Fibroblast of skin of back (primary cell): Measurements from ENCODE around the gene PRM1.

Experiments used
- DNase-seq: peaks from one replicate; pipeline ENCODE4 v3.0.0-alpha.2; 2013

Gene PRM1

GRCh38 chr16:11271610-11272009, 9.5 kb downstream of the PRM1 start:
- DNase-seq: no peak

GRCh38 chr16:11270602-11271162, 10.4 kb downstream of the PRM1 start:
- DNase-seq: no peak

DNA sequence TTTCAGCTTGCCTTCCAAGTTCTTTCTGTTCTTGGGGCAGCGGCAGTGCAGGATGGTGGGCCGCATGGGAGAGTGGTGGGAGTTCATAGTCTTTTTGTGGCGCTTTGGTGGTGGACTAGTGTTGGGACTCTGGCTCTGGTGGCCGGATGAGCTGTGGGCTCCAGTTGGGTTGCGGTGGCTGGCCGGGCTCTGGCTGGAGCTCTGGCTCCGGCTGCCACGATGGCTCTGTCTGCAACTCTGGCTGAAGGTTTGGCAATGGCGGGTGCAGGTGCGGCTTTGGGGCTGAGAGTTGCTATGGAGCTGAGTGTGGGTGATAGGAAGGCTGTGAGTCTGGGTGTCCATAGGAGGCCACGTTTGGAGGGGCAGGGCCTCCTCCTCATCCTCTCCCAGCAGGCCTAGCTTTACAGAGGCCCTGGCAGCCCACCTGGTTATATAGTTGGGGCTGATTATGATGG, 12.2 kb downstream of the PRM1 start, which contains the start of gene TNP2:
TNP2 (minus strand) TSS at position 405 of the 455 bp plus-strand sequence; CDS start at position 342, 63 bp downstream.
- DNase-seq: no peak

- DNase-seq: no peak
Observed at GRCh38 chr16:11265124-11265523, 16.0 kb downstream of the PRM1 start.

GRCh38 chr16:11264155-11264832, 16.8 kb downstream of the PRM1 start:
- DNase-seq: no peak

- no peak for DNase-seq
Observed at GRCh38 chr16:11263737-11264136, 17.4 kb downstream of the PRM1 start.

GRCh38 chr16:11262915-11263314, 18.2 kb downstream of the PRM1 start:
- DNase-seq: no peak

DNA sequence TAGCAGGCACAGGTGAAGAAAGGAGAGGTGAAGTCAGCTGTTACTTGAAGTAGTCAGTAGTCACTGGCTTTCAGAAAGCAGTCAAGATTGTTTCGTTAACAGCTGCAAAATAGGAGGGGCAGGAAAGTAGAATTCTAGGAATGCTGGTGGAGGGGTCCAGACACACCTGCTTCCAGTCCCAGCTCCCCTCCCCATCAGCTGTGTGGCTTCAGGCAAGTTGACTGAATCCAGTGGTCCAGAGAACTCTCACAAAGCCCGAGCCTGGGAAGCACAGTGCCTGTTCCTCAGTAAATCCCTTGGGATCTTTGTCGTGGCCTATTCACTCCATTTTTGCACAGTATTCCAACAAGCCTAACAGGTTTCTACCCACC, 20.5 kb downstream of the PRM1 start:
- no peak for DNase-seq

GRCh38 chr16:11259655-11260595, 21.2 kb downstream of the PRM1 start:
- no peak for DNase-seq

DNA sequence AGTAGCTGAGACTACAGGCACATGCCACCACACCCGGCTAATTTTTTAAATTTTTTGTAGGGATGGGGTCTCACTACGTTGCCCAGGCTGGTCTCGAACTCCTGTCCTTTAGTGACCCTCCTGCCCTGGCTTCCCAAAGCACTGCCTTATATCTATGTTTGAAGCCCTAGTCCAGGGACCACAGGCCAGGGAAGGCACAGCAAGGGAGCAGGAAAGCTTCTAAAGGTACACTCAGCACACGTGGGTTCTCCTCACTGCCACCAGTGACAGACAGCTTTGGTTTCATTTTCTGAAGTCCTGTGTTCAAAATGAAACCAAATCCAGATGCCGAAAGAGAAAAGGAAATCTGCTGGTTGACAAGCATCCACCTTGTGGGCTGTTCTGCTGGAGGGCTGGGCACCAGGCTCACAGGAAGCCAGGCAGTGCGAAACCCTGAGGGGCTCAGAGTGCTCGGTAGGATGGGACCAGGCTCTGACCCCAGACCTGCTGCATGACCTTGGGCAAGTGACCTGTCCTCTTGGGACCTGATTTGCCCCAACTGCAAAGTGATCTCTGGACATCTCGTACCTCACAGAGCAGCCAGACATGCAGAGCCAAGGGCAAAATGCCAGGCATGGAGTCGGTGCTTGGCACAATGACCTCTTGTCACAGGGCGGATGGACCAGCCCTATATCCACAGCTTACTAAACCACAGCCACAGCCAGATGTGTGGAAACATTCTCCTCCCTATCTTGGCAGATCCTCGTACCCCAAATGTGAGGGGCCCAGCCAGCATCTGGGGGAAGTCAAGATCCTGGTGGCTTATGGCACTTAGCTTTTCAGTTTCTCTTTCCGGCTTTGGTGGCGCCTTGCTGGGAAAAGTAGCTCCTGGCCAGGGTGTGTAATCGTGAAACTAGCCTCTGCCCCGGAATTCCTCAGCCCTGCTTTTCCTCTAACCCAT, 22.3 kb downstream of the PRM1 start:
- no peak for DNase-seq

DNA sequence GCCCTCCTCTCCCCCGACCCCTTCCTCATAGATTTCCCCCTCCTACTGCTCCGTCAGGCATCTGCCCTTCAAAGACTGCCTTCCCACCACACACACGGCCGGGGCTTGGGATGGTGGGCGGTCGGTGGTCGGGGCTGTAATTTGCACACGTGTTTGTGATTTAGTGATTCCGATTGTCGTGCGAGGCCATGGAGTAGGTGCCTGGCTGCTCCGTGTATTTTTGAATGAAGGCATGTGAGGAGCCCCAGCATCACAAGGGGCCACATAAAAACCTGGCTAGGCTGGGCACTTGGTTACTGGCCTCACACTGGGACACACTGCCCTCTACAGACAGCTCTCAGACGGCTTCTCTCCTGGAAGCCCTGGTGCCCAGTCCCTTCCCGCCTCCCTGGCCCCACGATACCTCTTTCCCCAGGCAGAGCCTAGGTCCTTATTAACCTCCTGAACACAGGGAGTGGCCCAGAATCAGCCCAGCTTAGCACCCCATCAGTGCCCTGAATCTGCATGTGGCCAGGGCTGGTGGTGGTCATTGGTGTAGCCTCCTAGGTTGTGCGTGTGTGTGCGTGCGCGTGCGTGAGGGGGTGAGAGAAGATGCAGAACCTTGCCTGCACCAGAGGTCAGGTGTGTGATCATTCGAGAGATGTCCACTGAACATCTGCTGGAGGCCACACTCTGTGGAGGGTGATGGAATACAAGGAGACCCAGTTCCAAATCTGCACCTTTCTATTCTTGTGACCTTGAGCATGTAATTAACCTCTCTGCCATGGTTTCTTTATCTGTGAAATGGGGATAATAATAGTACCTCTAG, 23.8 kb downstream of the PRM1 start:
- DNase-seq: peak; percentile 78

DNA sequence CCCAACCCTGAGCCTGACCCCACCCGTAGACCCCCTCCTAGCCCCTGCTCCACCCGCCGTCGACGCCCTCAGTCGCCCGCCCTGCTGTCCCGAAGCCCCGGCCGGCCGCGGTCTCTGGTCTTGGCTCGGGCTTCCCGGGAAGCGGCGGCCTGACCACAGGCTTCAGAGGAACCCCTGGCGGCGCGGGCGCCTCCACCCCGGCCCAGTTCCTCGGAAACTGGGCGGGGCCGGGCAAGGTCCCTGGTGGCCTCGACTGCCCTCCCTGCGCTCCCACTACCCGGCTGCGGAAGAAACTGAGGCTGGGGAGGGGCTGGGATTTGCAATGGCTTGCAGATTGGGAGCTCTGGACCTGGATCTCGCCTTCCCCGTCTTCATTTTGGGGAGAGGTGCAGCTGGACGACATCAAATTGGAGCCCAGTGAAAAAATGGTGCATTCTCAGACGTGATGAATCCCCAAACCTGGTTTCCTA, 24.4 kb downstream of the PRM1 start:
- peak; percentile 55 for DNase-seq

GRCh38 chr16:11255737-11256660, 25.1 kb downstream of the PRM1 start, which contains the start of gene SOCS1:
TSS of gene SOCS1 (minus strand) at chr16:11256204. CDS start at chr16:11255478, 726 bp downstream.
- peak; percentile 76 for DNase-seq

DNA sequence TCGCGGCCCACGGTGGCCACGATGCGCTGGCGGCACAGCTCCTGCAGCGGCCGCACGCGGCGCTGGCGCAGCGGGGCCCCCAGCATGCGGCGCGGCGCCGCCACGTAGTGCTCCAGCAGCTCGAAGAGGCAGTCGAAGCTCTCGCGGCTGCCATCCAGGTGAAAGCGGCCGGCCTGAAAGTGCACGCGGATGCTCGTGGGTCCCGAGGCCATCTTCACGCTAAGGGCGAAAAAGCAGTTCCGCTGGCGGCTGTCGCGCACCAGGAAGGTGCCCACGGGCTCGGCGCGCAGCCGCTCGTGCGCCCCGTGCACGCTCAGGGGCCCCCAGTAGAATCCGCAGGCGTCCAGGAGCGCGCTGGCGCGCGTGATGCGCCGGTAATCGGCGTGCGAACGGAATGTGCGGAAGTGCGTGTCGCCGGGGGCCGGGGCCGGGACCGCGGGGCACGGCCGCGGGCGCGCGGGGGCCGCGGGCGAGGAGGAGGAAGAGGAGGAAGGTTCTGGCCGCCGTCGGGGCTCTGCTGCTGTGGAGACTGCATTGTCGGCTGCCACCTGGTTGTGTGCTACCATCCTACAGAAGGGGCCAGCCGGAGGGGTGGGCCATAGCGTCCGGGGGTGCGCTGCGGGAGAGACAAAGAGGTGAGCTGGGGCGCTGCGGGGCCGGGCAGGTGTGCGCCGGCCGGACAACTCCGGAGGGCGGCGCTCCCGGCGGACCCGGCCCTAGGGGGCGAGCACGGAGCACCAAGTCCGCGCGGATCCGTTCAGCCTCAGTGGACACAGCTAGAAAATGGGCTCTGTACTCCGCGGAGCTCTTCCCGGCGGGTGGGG, 26.0 kb downstream of the PRM1 start:
- DNase-seq: peak; percentile 41

GRCh38 chr16:11253995-11254912, 26.9 kb downstream of the PRM1 start:
- DNase-seq: no peak

GRCh38 chr16:11253009-11253994, 27.8 kb downstream of the PRM1 start:
- DNase-seq: no peak
